SW480 (cell line): Measurements from ENCODE around the gene OR2T11.
A peak's percentile ranks its signal among the peaks of the same experiment; 100 is the strongest.
"Not testable (repeated sequence)": the region's sequence is repeated elsewhere in the genome, so short reads cannot be mapped to it uniquely, and the experiment has no call there.

Source experiments
- DNase-seq: peaks from one replicate; pipeline ENCODE4 v3.0.0-alpha.2; 2016; ENCODE audit warnings: low spot score

The OR2T11 gene, protein sequence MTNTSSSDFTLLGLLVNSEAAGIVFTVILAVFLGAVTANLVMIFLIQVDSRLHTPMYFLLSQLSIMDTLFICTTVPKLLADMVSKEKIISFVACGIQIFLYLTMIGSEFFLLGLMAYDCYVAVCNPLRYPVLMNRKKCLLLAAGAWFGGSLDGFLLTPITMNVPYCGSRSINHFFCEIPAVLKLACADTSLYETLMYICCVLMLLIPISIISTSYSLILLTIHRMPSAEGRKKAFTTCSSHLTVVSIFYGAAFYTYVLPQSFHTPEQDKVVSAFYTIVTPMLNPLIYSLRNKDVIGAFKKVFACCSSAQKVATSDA

DNA sequence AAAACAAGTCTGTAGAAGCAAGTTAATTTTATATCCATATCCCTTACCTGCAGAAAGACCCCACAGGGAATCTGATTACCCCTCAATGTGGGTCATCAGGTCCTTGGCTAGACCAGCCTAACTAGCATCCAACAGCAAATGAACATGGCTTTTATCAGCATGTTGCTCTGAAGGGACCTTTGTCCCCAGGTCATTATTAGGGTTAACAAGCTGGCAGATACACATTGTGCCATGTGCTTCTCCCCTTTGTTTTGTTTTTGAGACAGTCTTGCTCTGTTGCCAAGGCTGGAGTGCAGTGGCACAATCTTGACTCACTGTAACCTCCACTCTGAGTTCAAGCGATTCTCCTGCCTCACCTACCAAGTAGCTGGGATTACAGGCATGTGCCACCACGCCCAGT is at the start of gene OR2T11:
Gene OR2T11 (minus strand): TSS at position 101 of the 400 bp plus-strand sequence. CDS start 7,963 bp downstream, outside the sequence.
- DNase-seq: not testable (repeated sequence)

DNA sequence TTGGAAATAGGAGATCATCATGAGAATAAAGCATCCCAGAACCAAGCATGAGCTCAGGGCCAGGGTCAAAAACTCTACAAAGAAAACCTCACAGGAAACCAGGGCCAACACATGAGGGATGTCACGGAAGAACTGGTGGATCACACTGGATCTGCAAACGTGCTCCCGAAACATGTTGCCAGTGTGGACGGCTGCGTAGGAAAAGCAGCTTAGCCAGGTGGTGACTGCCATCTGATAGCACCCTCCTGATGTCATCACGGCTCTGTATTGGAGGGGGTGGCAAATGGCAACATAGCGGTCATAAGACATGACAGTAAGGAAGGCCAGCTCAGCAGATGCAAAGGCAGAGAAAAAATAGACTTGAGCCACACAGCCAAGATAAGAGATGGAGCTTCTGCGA is 46.8 kb upstream of the OR2T11 start:
- DNase-seq: no peak

DNA sequence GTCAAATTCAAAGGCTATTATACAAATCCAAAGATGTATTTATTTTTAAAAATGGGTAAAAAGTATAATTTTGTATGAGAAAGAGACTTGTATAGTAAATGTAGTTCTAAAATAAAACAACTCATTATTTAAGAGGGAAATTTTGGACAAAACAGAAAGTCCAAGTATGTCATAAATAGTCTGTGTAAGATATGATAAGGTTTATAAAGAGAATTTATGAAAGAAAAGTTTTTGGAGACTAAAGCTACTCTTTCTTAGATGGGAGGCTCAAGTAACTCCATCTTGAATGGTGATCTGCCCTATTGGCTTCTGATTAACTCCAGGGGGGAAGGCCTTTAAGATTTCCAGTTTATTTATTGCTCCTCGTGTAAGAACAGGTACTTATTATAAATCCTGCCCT is 35.1 kb upstream of the OR2T11 start:
- DNase-seq: no peak

DNA sequence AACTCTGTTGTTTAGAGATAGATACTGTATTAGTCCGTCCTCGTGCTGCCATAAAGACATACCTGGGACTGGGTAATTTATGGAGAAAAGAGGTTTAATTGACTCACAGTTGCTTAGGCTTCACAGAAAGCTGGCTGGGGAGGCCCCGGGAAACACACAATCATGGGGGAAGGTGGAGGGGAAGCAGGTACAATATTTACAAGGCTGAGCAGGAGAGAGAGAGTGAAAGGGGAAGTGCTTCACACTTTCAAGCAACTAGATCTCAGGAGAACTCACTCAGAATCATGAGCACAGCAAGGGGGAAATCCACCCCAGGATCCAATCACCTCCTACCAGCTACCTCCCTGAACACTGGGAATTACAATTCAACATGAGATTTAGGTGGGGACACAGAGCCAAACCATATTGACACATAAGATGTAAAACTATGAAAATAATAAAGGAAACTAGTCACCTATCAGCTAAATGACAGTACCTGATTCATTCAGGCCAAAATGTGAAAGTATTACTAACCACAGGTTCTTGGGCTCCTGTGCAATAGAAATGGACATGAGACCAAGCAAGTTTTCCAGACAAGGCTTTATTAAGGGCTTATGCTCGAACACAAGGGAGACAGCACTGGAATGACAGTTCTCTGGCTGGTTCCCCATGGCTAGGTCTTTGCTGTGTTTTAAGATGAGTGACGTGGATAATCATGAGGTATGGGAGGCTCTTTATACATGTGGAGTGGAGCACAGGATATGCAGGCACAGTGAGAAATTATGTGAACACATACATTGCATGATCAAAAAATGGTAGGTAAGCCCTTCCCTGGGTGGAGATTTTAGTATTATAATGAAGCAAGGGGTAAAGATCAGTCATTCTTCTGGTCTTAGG is 28.8 kb upstream of the OR2T11 start:
- DNase-seq: not testable (repeated sequence)

DNA sequence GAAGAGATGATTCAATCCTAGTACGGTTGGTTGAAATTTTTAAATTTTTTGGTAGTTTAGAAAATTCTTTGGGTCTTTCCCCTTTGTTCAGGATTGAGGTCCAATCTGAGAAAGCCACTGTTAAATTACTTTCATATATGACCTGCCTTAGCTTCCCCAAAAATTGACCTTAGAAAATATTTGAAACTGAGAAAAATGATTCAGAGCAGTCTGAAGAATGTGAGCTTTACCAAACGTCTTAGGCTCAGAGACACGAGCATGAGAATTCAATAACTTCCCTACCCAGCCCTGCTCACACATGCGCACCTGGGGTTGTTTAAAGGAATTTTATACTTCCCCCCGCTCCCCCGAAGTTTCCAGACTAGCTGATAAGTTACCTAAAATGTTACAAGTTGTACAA is 21.9 kb upstream of the OR2T11 start:
- DNase-seq: not testable (repeated sequence)

DNA sequence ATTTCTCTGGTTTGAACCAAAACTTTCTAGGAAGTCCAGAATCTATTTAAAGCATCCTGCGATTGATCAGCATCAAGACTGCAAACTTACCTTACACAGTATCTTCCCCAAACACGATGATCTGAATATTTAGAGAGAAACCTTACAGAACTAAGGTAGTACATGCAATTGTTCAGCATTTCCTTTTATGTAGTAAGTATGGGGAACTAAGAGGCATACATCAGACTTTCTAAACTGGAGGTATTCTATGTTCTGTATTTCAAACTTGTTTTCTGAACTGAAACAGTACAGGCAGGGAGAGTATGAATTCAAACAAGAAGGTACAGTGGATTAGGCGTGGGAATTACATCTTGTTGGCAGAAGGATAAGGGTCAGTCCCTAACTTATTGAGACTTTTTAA is 20.5 kb upstream of the OR2T11 start, which contains the start of gene OR2T27:
Gene OR2T27 (minus strand): TSS at position 175 of the 400 bp plus-strand sequence. CDS start 4,644 bp downstream, outside the sequence.
- not testable (repeated sequence) for DNase-seq

DNA sequence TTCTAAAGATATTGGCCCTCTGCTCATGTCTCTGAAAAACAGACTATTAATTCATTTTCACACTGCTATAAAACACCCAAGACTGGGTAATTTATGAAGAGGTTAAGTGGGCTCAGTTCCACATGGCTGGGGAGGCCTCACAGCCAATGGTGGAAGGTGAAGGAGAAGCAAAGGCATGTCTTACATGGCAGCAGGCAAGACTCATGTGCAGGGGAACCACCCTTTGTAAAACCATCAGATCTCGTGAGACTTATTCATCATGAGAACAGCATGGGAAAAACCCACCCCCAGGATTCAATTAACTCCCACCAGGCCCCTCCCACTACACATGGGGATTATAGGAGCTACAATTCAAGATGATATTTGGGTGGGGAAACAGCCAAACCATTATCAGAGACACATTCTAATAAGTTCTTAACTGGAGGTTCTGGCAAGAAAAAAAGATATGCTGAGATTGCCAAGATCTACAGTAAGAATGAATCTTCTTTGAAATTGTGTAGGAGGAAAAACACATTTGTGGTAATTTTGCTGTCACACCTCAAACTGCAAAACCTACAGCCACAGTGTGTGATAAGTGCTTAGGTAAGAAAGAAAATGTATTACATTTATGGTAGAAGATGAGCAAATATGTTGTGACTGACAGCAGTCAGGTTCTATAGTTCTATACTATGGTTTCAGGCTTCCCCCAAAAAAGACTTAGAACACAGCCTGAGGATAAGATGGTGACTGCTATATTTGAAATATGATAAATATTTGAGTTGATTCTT is 14.1 kb upstream of the OR2T11 start:
- not testable (repeated sequence) for DNase-seq

DNA sequence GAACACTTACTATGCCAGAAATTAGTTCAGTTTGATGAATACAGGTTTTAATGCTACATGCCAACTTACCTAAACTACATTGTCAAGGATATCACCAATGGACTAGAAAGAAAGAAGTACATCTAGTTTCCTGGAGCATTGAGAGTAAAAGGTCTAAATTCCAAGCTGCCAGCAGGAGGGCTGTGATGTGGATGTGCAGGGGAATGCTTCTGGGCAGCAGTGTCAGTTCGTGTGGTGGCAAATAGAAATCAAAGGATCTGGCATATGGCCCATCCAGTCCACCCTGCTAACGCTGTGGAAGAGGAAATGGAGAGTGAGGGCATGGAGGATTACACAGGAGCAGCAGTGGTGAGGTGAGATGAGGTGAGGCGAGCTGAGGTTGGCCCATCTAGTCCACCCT is 10.3 kb upstream of the OR2T11 start, which contains the start of gene OR2T35:
Gene OR2T35 (minus strand): TSS at position 101 of the 400 bp plus-strand sequence. CDS start 6,020 bp downstream, outside the sequence.
- DNase-seq: not testable (repeated sequence)

DNA sequence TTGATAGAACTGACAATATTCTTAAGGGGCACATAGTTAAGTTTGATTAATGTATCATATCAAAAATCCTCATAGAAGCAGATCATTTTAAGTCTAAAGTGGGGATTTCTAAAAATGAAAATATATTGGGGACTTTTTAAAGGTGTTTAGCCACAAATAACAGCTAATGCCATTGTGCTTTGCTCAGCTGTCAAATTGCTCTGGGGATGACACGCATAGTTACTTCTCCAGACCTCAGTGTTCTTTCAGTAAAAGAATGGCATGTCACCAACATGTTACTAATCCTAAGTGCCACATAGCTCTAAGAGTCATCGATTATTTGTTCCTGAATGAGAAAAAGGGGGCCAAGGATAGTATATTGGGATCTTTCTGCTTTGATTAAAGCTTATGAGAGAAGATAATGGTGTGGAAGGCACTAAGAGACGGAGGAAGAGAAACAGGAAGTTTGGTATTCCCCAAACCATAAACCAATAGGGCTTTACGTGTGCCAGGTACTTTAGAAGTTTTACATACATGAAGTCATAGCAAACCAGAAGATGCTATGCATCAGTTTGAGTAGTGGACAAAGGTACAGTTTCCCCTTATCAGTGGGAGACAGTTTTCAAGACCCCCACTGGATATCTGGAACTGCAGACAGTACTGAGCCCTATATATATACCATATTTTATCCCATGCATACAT is 8.2 kb upstream of the OR2T11 start:
- DNase-seq: not testable (repeated sequence)

DNA sequence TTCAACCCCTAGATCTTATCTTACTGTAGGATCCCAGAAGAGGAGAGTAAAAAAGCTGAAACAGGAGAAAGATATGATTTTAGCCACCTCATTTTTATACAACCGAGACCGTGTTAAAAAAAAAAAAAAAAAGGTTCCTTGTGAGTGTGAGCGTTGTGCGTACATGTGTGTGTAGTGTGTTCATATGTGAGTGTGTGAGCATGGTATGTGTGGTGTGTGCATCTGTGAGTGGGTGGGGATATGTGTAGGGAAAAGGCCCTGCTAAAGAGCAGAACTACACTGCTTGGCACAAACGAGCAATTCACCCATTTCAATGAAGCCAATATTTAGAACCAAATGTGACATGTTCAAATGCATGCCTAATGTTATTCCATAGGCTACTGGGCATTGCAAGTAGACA is 6.7 kb upstream of the OR2T11 start:
- DNase-seq: not testable (repeated sequence)

DNA sequence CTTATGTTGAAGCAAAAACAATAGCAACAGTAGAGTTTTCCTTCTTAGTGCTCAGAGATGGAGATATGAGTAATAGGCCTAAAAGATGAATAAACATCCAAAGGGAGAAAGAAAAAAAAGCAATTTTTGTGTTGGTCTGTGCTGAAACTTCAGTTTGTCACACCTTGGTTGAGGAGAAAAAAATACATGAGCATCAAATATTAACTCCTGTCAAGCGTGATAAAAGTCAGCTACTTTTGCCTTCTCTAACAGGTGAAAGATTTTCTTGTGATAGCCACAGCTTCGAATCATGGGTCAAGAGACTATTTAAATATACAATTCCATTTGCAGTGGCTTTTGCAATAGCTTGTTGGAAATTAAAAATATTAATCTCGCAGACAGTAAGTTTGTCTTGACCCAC is 6.0 kb upstream of the OR2T11 start:
- not testable (repeated sequence) for DNase-seq

DNA sequence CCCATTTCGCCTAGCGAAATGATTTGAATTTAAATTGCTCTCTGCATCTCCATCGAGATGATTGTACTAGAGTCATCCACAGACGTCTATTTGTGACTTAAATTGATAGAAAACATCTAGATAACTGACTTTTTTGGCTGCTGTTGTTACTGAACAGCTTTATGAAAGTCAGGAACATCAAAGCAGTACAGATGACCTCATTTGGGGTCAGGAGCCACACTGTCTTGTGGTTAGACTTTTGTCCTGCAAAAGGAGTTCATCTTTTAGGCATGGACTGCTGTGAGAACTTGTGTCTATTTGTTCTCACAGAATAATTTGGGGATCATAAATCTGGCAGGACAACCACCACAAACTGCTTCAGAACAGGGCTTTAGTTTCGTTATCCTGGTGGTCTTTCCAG is 4.8 kb upstream of the OR2T11 start:
- not testable (repeated sequence) for DNase-seq

DNA sequence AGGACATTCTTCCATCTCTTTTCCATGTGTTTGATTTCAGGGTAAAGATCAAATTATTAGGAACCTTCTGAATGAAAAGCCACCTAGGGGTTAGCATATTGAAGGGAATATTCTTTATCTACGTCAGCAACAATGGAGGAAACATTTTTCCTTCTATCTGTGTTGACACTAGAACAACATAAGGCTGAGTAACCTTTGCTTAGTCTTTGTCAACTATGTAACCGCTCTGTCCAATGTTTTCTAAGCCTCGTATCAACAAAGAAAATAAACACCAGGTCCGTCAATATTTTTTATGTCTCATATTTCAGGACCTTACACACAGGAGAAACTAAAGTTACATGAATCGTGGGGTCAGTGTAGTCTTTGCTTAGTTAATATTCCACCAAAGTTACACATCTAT is 1.7 kb upstream of the OR2T11 start:
- not testable (repeated sequence) for DNase-seq

DNA sequence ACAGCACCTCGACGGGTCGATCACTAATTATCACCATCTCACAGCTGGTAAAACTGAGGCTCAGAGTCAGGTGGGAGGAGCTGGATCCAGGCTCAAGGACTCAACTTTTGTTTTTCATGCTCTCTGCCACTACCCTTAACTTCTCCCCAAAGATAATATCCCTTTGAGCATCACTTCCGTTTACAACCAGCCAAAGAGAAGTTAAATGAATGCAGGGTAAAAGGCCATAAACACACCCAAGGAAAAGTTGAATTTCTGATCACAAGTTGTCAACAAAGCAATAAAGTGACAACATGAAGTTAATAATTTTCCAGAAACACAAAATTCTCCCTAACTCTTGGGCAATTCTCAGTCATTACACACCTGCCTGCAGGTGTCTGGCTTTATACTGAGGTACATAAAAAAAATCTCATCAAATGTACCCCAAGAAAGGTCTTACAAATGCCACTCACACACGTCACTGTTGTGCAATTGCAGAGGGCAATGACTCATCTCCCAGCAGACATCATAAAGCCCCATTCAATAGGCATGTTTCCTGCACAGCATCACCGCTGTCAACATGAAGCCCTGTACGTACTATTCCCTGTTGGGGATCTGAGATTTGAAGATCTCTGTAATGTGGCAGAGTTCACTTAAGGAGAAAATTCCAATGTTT is 3.4 kb downstream of the OR2T11 start:
- peak; percentile 29 for DNase-seq

DNA sequence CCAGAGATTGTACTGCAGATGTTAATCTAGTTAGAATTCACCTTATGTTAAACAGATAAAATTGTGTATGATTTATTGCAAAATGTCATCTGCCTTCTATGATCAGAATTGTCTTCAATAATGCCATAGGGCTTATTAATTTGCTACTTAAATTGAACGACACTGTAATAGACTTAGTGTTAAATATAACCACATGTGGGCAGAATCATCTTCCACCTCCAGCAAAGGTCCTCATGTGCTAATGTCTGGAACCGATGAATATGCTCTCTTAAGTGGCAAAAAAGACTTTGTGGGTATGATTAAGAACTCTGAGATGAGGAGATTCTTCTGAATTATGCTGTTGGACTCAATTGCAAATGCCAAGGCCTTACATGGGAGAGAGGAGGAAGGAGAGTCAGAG is 4.3 kb downstream of the OR2T11 start:
- no peak for DNase-seq

DNA sequence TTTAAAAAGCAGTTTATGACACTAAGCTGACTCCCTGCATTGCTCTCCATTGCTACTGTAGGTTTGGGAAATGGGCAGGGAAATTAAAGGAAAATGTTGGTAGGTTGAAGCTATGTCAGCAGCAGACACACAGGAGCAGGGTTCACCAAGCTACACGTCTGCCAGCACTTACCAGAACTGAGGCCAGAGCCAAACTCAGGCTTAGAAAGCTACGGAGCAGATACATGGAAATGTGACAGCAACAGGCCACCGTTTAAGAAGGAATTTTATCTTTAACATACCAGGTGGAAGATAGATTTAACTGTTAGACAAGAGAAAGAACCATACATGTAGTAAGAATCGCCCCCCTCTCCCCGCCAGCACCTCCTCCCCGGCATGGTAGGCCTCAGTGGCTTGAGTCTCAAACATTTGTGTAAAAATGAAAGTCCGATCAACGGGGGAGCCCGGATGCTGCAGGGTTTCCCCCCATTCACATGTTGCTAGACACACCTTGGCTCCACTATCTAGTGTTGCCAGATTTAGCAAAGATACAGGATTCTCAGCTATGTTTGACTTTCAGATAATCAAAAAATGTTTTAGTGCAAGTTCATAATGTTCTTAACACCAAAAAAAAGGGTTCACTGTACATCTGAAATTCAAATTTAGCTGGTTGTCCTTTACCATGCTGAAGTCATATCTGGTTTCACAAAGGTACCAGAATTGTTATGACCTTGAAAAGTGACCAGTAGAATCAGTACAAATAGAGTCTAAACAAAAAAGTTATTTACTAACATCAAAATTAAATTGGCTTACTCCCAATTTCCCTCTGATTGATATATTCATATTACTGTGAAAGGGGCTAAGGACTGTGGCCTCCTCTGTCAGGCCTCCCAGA is 6.7 kb downstream of the OR2T11 start:
- no peak for DNase-seq

DNA sequence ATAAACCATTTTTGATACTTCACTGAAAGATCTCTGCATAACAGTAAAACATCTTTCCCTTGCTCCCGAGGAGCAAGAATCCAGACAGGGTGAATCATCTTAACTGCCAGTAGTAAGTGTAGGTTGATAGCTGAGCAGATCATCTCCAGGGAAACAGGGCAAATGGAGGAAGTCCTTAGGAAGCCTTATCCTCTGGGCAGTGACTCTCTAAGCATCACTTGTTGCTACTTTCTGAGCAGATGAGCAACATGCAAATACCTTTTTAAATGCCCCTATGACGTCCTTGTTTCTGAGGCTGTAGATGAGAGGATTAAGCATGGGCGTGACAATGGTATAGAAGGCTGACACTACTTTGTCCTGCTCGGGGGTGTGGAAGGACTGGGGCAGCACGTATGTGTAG is 8.9 kb downstream of the OR2T11 start:
- DNase-seq: no peak

DNA sequence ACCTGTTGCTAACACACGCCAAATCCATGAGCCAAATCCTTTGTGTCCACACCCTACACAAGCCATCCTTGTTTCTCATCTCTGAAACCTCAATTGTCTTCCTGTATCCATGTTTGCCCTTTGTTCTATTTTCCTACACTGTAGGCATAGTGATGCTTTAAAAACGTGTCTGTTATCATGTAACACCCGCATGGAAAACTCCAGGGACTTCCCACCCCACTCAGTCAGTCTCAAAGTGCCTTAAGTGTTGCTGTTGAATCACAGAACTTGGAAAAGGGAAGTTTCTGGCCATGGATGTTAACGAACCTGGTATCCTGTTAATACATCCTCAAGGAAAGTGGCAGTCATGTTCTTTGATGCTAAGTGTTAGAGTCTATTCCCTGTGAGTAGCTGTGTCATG is 9.7 kb downstream of the OR2T11 start:
- no peak for DNase-seq

DNA sequence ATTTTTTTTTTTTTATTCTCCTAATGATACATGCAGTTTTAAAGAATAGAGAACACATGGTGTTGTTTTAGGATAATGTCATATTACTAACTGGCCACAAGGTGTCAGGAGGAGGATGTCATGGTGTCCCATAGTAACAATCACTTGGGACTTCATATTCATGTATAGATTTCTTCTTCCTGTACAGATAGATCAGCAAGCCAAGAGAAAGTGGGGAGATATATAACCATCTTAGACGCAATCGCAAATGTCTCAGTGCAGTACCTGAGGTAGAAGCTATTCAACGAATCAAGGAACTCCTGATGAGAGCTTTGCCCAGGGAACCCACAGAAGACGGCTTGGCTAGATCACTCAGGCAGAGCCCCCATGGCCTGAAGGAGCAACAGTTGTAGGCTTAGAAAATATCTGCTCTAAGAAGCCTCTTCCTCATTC is 12.3 kb downstream of the OR2T11 start:
- DNase-seq: peak; percentile 34

DNA sequence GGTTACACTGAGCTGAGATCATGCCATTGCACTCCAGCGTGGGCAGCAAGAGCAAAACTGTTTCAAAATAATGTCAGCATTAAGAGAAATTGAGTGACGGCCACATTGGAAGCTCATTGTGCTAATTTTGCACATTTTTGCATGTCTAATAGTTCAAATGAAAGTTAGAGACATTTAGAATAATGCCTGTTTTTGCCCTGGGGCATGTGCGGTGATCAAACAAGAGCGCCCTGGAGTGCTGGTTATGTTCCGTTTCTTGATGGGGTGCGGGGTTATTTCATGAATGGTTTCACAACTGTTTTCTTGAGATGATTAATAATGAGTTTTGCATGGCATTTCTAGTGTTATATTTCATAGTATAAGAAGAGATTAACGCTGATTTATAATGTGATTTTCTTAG is 13.1 kb downstream of the OR2T11 start:
- DNase-seq: no peak
